T1000 (cell line): ENCODE data around the gene FYN.
"Not testable (repeated sequence)": the region's sequence is repeated elsewhere in the genome, so short reads cannot be mapped to it uniquely, and the experiment has no call there.

ENCODE experiments used
- DNase-seq: peaks from one replicate; lab custom pipeline; 2025; ENCODE audit warnings: mixed read lengths; lab: John Stamatoyannopoulos, UW

Gene FYN

GRCh38 chr6:111850295-111850937, 22.8 kb downstream of the FYN start:
- no peak for DNase-seq

GRCh38 chr6:111849298-111849697, 24.0 kb downstream of the FYN start:
- no peak for DNase-seq

- DNase-seq, result no peak
Measured at GRCh38 chr6:111848262-111848812, 24.9 kb downstream of the FYN start.

- DNase-seq, result no peak
Measured at GRCh38 chr6:111846492-111847409, 26.5 kb downstream of the FYN start.

GRCh38 chr6:111846066-111846465, 27.2 kb downstream of the FYN start:
- no peak for DNase-seq

- DNase-seq, result no peak
Measured at GRCh38 chr6:111845441-111845871, 27.8 kb downstream of the FYN start.

- DNase-seq, result no peak
Measured at GRCh38 chr6:111844921-111845320, 28.3 kb downstream of the FYN start.

- no peak for DNase-seq
Measured at GRCh38 chr6:111844376-111844775, 28.9 kb downstream of the FYN start.

- DNase-seq, result no peak
Measured at GRCh38 chr6:111843347-111844147, 29.7 kb downstream of the FYN start.

GRCh38 chr6:111842891-111843290, 30.4 kb downstream of the FYN start:
- no peak for DNase-seq

GRCh38 chr6:111842271-111842822, 30.9 kb downstream of the FYN start:
- no peak for DNase-seq

GRCh38 chr6:111841822-111842221, 31.4 kb downstream of the FYN start:
- no peak for DNase-seq

- DNase-seq, result no peak
Measured at GRCh38 chr6:111840803-111841202, 32.4 kb downstream of the FYN start.

- no peak for DNase-seq
Measured at GRCh38 chr6:111838749-111839484, 34.3 kb downstream of the FYN start.

- no peak for DNase-seq
Measured at GRCh38 chr6:111837641-111838500, 35.4 kb downstream of the FYN start.

- DNase-seq, result no peak
Measured at GRCh38 chr6:111837007-111837406, 36.2 kb downstream of the FYN start.

- no peak for DNase-seq
Measured at GRCh38 chr6:111835807-111836206, 37.4 kb downstream of the FYN start.

GRCh38 chr6:111835398-111835797, 37.9 kb downstream of the FYN start:
- DNase-seq, result not testable (repeated sequence)

- DNase-seq, result no peak
Measured at GRCh38 chr6:111834356-111834755, 38.9 kb downstream of the FYN start.

- no peak for DNase-seq
Measured at GRCh38 chr6:111832833-111833418, 40.3 kb downstream of the FYN start.
